NCI-H82 treated with DMSO at 0.1 percent for 48 hours (cell line): ENCODE measurements around the gene ABCG1.

ENCODE experiments used
- DNase-seq: peaks from one replicate; lab custom pipeline; 2025; ENCODE audit not compliant: unreplicated experiment; lab: John Stamatoyannopoulos, UW

ABCG1 gene

GRCh38 chr21:42303443-42303842 is 84.5 kb downstream of the ABCG1 start:
- no peak for DNase-seq

- DNase-seq, result no peak
Observed at GRCh38 chr21:42304556-42305454, 85.9 kb downstream of the ABCG1 start.

GRCh38 chr21:42305707-42306147 is 86.8 kb downstream of the ABCG1 start:
- no peak for DNase-seq

- no peak for DNase-seq
Observed at GRCh38 chr21:42306366-42307035, 87.6 kb downstream of the ABCG1 start.

GRCh38 chr21:42307106-42307505 is 88.2 kb downstream of the ABCG1 start:
- DNase-seq, result no peak

- no peak for DNase-seq
Observed at GRCh38 chr21:42308161-42308913, 89.4 kb downstream of the ABCG1 start.

GRCh38 chr21:42308914-42309752 is 90.2 kb downstream of the ABCG1 start:
- no peak for DNase-seq

- peak; percentile 38 for DNase-seq
Observed at GRCh38 chr21:42309753-42310213, 90.8 kb downstream of the ABCG1 start.

- no peak for DNase-seq
Observed at GRCh38 chr21:42310411-42311001, 91.6 kb downstream of the ABCG1 start.

GRCh38 chr21:42311160-42311559 is 92.2 kb downstream of the ABCG1 start:
- no peak for DNase-seq

GRCh38 chr21:42311816-42312625 is 93.1 kb downstream of the ABCG1 start:
- no peak for DNase-seq

GRCh38 chr21:42312626-42313104 is 93.7 kb downstream of the ABCG1 start:
- DNase-seq, result no peak

- no peak for DNase-seq
Observed at GRCh38 chr21:42313501-42313969, 94.6 kb downstream of the ABCG1 start.

- no peak for DNase-seq
Observed at GRCh38 chr21:42314616-42315295, 95.8 kb downstream of the ABCG1 start.

- DNase-seq, result no peak
Observed at GRCh38 chr21:42315296-42315891, 96.5 kb downstream of the ABCG1 start, which contains the start of gene TFF3. Gene TFF3, minus strand, starts transcription at chr21:42315409. Its CDS starts 35 bp downstream, at chr21:42315374.

GRCh38 chr21:42316891-42317290 is 98.0 kb downstream of the ABCG1 start:
- no peak for DNase-seq

GRCh38 chr21:42317341-42317741 is 98.4 kb downstream of the ABCG1 start:
- no peak for DNase-seq
